HepG2 (cell line): Measurements from ENCODE around the gene CHMP6. TPM values are rescaled to one million over a fixed set of nuclear protein-coding genes. Genes with fewer than 3 reads are reported as not detected.

ENCODE experiments used
- CHCHD3 ChIP-seq: sonication (generic); formaldehyde crosslinking; IDR thresholded peaks from 2 replicates; pipeline ENCODE4 v1.8.0; 2022; ENCODE audit warnings: mild to moderate bottlenecking, missing genetic modification reagents, moderate library complexity
- GLI4 ChIP-seq: sonication (generic); formaldehyde crosslinking; IDR thresholded peaks from 2 replicates; pipeline ENCODE4 v1.5.1; 2020; ENCODE audit warnings: missing genetic modification reagents, mild to moderate bottlenecking, moderate library complexity, borderline replicate concordance
- MIER3 ChIP-seq: IDR thresholded peaks from 2 replicates; pipeline ENCODE4 v1.6.1; 2016; ENCODE audit warnings: missing compliant biosample characterization, borderline replicate concordance
- NBN ChIP-seq: fragments of 450-650 bp; conservative IDR thresholded peaks from 2 replicates; pipeline ENCODE4 v1.6.1; 2017
- PHB2 ChIP-seq: fragments of 450-650 bp; IDR thresholded peaks from 2 replicates; pipeline ENCODE4 v1.6.1; 2018; ENCODE audit not compliant: partially characterized antibody
- ZNF317 ChIP-seq: sonication (generic); formaldehyde crosslinking; IDR thresholded peaks from 2 replicates; pipeline ENCODE4 v1.5.0; 2020; ENCODE audit warnings: mild to moderate bottlenecking, missing genetic modification reagents
- ZNF367 ChIP-seq: sonication (generic); formaldehyde crosslinking; IDR thresholded peaks from 2 replicates; pipeline ENCODE4 v1.4.0; 2020; ENCODE audit warnings: missing genetic modification reagents, borderline replicate concordance
- ZNF549 ChIP-seq: sonication (generic); formaldehyde crosslinking; IDR thresholded peaks from 2 replicates; pipeline ENCODE4 v1.5.0; 2020; ENCODE audit warnings: missing genetic modification reagents
- ZNF607 ChIP-seq: sonication (generic); formaldehyde crosslinking; IDR thresholded peaks from 2 replicates; pipeline ENCODE4 v1.5.1; 2020; ENCODE audit warnings: missing genetic modification reagents, mild to moderate bottlenecking, borderline replicate concordance
- ZNF674 ChIP-seq: sonication (generic); formaldehyde crosslinking; IDR thresholded peaks from 2 replicates; pipeline ENCODE4 v1.5.0; 2020; ENCODE audit warnings: low read depth, mild to moderate bottlenecking, missing genetic modification reagents
- ZNF878 ChIP-seq: sonication (generic); formaldehyde crosslinking; IDR thresholded peaks from 2 replicates; pipeline ENCODE4 v1.8.1; 2023; ENCODE audit warnings: mild to moderate bottlenecking, missing genetic modification reagents, moderate library complexity
- polyA plus RNA-seq, 8 experiments: library from polyadenylated mRNA; depleted of rRNA in 3 of 8; stranded (reverse) in 7 of 8; unstranded in 1 of 8; fragments of >200 nt; fragmentation: Illumina TruSeq in 4 of 8; extraction: Trizol in 4 of 8; gene quantifications; 2 replicates each; pipeline versions ENCODE4 v1.2.1 to v1.2.3, GENCODE V29; 2011 to 2016; ENCODE audit warnings: low read depth in 4 of 8, missing spikeins in 1 of 8, mixed read lengths in 1 of 8; ENCODE audit not compliant: insufficient read depth in 1 of 8
- total RNA-seq, 5 experiments: library from RNA; depleted of rRNA; stranded (reverse); fragments of >200 nt; fragmentation: Illumina TruSeq; extraction: Trizol; gene quantifications; 2 replicates each; pipeline ENCODE4 v1.2.3, GENCODE V29; 2016; ENCODE audit warnings: low read depth in 1 of 5
- TF ChIP-seq, protein P1 (sequence below): sonication (generic); formaldehyde crosslinking; IDR thresholded peaks from 2 replicates; pipeline ENCODE4 v1.5.1; 2020; ENCODE audit warnings: mild to moderate bottlenecking, missing genetic modification reagents, moderate library complexity
- TF ChIP-seq, protein P2 (sequence below): fragments of 450-650 bp; IDR thresholded peaks from 2 replicates; pipeline ENCODE4 v1.6.1; 2017
- TF ChIP-seq, protein P3 (sequence below): sonication (generic); formaldehyde crosslinking; IDR thresholded peaks from 2 replicates; pipeline ENCODE4 v1.4.0; 2020; ENCODE audit warnings: missing genetic modification reagents
- TF ChIP-seq, protein P4 (sequence below): sonication (generic); formaldehyde crosslinking; IDR thresholded peaks from 2 replicates; pipeline ENCODE4 v1.4.0; 2020; ENCODE audit warnings: missing genetic modification reagents
- TF ChIP-seq, protein P5 (sequence below): sonication (generic); formaldehyde crosslinking; IDR thresholded peaks from 2 replicates; pipeline ENCODE4 v1.5.0; 2020; ENCODE audit warnings: missing genetic modification reagents
- TF ChIP-seq, protein P6 (sequence below), 2 experiments: sonication (generic) in 1 of 2; formaldehyde crosslinking in 1 of 2; IDR thresholded peaks; 2 replicates each; pipeline versions ENCODE4 v1.4.0 to v1.6.1; 2018 to 2020; ENCODE audit warnings: missing genetic modification reagents in 2 of 2, borderline replicate concordance in 1 of 2, low read depth in 1 of 2, mild to moderate bottlenecking in 1 of 2, missing biosample characterization in 1 of 2

Gene CHMP6
- total and polyA plus RNA-seq, 2 of the 13 experiments (the other 11 are each of a cell fraction or from before 2014, with no cell fraction given), result 11.1 to 24.2 TPM

DNA sequence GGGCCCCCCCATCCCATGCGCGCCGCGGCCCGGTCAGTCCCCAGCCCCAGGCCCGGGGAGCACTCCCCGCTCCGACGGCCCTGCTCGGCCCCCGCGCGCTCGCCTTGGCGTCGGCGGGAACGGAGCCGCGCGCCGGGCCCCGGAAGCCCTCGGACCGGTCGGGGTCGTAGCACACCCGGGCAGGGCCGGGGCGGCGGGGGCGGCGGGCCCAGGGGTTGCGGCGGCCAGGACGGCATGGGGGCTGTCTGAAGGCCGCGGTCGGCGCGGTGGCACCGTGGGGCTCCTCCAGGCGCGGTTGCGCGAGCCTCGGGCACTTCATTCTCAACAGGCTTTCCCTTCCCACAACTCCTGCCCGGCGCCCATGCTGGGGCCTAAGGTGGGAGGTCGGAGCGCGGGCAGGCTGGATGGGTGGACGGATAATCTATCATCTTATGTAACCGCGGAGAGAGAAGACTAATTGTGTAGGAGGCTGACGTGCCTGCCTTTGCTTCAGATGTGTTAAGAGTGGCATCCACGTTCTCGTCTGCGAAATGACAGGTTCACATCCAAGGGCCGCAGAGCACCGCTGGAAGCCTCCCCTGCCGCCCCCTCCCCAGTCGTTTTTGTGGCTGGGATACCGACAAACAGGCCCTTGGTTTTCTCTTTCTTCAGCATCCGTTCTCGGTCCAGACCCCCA lies 44.0 kb downstream of the CHMP6 start (continued):
- TF ChIP-seq, protein P1, sequence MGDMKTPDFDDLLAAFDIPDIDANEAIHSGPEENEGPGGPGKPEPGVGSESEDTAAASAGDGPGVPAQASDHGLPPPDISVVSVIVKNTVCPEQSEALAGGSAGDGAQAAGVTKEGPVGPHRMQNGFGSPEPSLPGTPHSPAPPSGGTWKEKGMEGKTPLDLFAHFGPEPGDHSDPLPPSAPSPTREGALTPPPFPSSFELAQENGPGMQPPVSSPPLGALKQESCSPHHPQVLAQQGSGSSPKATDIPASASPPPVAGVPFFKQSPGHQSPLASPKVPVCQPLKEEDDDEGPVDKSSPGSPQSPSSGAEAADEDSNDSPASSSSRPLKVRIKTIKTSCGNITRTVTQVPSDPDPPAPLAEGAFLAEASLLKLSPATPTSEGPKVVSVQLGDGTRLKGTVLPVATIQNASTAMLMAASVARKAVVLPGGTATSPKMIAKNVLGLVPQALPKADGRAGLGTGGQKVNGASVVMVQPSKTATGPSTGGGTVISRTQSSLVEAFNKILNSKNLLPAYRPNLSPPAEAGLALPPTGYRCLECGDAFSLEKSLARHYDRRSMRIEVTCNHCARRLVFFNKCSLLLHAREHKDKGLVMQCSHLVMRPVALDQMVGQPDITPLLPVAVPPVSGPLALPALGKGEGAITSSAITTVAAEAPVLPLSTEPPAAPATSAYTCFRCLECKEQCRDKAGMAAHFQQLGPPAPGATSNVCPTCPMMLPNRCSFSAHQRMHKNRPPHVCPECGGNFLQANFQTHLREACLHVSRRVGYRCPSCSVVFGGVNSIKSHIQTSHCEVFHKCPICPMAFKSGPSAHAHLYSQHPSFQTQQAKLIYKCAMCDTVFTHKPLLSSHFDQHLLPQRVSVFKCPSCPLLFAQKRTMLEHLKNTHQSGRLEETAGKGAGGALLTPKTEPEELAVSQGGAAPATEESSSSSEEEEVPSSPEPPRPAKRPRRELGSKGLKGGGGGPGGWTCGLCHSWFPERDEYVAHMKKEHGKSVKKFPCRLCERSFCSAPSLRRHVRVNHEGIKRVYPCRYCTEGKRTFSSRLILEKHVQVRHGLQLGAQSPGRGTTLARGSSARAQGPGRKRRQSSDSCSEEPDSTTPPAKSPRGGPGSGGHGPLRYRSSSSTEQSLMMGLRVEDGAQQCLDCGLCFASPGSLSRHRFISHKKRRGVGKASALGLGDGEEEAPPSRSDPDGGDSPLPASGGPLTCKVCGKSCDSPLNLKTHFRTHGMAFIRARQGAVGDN (CRISPR knock-in tag), result peak; percentile 63; the same call in 1 of the 2 replicates
- no peak for TF ChIP-seq ZNF317
- TF ChIP-seq ZNF367 (CRISPR knock-in tag), result no peak
- TF ChIP-seq, protein P2, sequence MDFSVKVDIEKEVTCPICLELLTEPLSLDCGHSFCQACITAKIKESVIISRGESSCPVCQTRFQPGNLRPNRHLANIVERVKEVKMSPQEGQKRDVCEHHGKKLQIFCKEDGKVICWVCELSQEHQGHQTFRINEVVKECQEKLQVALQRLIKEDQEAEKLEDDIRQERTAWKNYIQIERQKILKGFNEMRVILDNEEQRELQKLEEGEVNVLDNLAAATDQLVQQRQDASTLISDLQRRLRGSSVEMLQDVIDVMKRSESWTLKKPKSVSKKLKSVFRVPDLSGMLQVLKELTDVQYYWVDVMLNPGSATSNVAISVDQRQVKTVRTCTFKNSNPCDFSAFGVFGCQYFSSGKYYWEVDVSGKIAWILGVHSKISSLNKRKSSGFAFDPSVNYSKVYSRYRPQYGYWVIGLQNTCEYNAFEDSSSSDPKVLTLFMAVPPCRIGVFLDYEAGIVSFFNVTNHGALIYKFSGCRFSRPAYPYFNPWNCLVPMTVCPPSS, result no peak
- TF ChIP-seq, protein P3, sequence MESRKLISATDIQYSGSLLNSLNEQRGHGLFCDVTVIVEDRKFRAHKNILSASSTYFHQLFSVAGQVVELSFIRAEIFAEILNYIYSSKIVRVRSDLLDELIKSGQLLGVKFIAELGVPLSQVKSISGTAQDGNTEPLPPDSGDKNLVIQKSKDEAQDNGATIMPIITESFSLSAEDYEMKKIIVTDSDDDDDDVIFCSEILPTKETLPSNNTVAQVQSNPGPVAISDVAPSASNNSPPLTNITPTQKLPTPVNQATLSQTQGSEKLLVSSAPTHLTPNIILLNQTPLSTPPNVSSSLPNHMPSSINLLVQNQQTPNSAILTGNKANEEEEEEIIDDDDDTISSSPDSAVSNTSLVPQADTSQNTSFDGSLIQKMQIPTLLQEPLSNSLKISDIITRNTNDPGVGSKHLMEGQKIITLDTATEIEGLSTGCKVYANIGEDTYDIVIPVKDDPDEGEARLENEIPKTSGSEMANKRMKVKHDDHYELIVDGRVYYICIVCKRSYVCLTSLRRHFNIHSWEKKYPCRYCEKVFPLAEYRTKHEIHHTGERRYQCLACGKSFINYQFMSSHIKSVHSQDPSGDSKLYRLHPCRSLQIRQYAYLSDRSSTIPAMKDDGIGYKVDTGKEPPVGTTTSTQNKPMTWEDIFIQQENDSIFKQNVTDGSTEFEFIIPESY (CRISPR knock-in tag), result no peak
- TF ChIP-seq, protein P4, sequence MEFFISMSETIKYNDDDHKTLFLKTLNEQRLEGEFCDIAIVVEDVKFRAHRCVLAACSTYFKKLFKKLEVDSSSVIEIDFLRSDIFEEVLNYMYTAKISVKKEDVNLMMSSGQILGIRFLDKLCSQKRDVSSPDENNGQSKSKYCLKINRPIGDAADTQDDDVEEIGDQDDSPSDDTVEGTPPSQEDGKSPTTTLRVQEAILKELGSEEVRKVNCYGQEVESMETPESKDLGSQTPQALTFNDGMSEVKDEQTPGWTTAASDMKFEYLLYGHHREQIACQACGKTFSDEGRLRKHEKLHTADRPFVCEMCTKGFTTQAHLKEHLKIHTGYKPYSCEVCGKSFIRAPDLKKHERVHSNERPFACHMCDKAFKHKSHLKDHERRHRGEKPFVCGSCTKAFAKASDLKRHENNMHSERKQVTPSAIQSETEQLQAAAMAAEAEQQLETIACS (CRISPR knock-in tag), result peak; percentile 39; the same call in 1 of the 2 replicates
- TF ChIP-seq ZNF878, result no peak
- TF ChIP-seq, protein P5, sequence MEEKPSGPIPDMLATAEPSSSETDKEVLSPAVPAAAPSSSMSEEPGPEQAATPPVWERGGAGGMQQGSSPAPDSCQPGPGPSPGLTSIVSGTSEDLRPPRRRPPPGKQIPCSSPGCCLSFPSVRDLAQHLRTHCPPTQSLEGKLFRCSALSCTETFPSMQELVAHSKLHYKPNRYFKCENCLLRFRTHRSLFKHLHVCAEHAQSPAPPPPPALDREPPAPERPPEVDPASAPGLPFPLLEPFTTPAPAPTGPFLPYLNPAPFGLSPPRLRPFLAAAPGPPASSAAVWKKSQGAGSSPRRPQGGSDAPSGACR (CRISPR knock-in tag), result no peak
- no peak for TF ChIP-seq MIER3 (CRISPR knock-in tag)
- TF ChIP-seq, protein P6, sequence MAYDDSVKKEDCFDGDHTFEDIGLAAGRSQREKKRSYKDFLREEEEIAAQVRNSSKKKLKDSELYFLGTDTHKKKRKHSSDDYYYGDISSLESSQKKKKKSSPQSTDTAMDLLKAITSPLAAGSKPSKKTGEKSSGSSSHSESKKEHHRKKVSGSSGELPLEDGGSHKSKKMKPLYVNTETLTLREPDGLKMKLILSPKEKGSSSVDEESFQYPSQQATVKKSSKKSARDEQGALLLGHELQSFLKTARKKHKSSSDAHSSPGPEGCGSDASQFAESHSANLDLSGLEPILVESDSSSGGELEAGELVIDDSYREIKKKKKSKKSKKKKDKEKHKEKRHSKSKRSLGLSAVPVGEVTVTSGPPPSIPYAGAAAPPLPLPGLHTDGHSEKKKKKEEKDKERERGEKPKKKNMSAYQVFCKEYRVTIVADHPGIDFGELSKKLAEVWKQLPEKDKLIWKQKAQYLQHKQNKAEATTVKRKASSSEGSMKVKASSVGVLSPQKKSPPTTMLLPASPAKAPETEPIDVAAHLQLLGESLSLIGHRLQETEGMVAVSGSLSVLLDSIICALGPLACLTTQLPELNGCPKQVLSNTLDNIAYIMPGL (CRISPR knock-in tag; IDR thresholded peaks at IDR 0.05; ENCODE audit: borderline replicate concordance in 1 of 2, low read depth in 1 of 2), result no peak; a peak in 2 of 4 replicates
- no peak for TF ChIP-seq ZNF549 (CRISPR knock-in tag)
- TF ChIP-seq PHB2, result no peak
- TF ChIP-seq ZNF674 (CRISPR knock-in tag), result no peak
- TF ChIP-seq ZNF607, result 0 out of 2 replicates have a peak, but pooled peaks have one; percentile 42
- no peak for TF ChIP-seq NBN
- TF ChIP-seq GLI4 (CRISPR knock-in tag), result peak; percentile 45; the same call in 1 of the 2 replicates
- no peak for TF ChIP-seq CHCHD3 (CRISPR knock-in tag)
